PC-9 (cell line): ENCODE measurements around the gene IKZF2.

Experiments
- EZH2 ChIP-seq: fragments of 200-600 bp; sonication (generic); IDR thresholded peaks from 2 replicates; pipeline ENCODE4 v1.8.0; 2017; ENCODE audit warnings: antibody characterized with exemption, low read depth
- TF ChIP-seq, protein P1 (sequence below): fragments of 200-600 bp; sonication (generic); conservative IDR thresholded peaks from 2 replicates; pipeline ENCODE4 v1.6.1; 2017; ENCODE audit warnings: mixed run types, antibody characterized with exemption, mild to moderate bottlenecking, moderate library complexity

DNA sequence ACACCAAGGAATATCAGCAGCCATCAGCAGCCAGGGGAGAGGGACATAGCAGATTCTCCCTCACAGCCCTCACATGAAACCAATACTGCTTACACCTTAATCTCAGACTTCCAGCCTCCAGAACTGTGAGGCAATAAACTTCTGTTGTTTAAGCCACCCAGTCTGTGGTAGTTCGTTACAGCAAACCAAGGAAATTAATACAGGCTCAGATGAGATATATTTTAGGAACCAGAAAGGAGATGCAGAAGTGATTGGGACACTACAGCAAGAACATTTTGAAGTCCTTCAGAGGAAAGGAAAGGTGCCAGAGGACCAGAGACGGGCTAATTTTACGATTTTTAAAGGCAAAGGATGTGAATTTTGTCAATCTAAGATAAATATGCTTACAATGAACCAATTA lies 60.6 kb downstream of the IKZF2 start:
- TF ChIP-seq, protein P1, sequence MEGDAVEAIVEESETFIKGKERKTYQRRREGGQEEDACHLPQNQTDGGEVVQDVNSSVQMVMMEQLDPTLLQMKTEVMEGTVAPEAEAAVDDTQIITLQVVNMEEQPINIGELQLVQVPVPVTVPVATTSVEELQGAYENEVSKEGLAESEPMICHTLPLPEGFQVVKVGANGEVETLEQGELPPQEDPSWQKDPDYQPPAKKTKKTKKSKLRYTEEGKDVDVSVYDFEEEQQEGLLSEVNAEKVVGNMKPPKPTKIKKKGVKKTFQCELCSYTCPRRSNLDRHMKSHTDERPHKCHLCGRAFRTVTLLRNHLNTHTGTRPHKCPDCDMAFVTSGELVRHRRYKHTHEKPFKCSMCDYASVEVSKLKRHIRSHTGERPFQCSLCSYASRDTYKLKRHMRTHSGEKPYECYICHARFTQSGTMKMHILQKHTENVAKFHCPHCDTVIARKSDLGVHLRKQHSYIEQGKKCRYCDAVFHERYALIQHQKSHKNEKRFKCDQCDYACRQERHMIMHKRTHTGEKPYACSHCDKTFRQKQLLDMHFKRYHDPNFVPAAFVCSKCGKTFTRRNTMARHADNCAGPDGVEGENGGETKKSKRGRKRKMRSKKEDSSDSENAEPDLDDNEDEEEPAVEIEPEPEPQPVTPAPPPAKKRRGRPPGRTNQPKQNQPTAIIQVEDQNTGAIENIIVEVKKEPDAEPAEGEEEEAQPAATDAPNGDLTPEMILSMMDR: no peak
- no peak for TF ChIP-seq EZH2
